A673 (cell line): ENCODE measurements around the gene MRPS10. TPM values are rescaled to one million over a fixed set of nuclear protein-coding genes. Genes with fewer than 3 reads are reported as not detected.
"Not testable (repeated sequence)": the region's sequence is repeated elsewhere in the genome, so short reads cannot be mapped to it uniquely, and the experiment has no call there.

Source experiments
- BruUV-seq: library from RNA; stranded (reverse); fragments of 400-500 nt; replicated peaks from 2 replicates; lab custom pipeline; 2021; lab: Mats Ljungman, UMichigan
- CTCF ChIA-PET: fragments of 300-600 bp; sonication (Branson Sonifier 250); formaldehyde crosslinking; loops from one replicate; lab custom pipeline; 2022; ENCODE audit warnings: antibody characterized with exemption; lab: Charles Lee
- POLR2A ChIA-PET: fragments of 300-600 bp; sonication (Branson Sonifier 250); formaldehyde crosslinking; loops from one replicate; lab custom pipeline; 2022; ENCODE audit warnings: antibody characterized with exemption; ENCODE audit not compliant: low non-redundant PET; lab: Charles Lee
- DNase-seq: peaks from one replicate; pipeline ENCODE4 v3.0.0-alpha.2; 2015; ENCODE audit warnings: low spot score
- H3K27ac ChIP-seq: fragments of 200-600 bp; sonication (generic); 2 replicates; pipeline ENCODE4 v1.5.1; 2016; ENCODE audit warnings: mixed run types, low read depth, mild to moderate bottlenecking, mixed read lengths, antibody characterized with exemption, low read length; ENCODE audit not compliant: poor library complexity, severe bottlenecking
- H3K27me3 ChIP-seq: fragments of 200-600 bp; sonication (generic); replicated peaks from 2 replicates; pipeline ENCODE4 v1.6.1; 2017; ENCODE audit warnings: mixed run types, low read depth, mild to moderate bottlenecking, mixed read lengths, antibody characterized with exemption, low read length; ENCODE audit not compliant: insufficient read depth, poor library complexity
- H3K36me3 ChIP-seq: fragments of 200-600 bp; sonication (generic); 2 replicates; pipeline ENCODE4 v1.6.1; 2016; ENCODE audit warnings: mixed run types, mild to moderate bottlenecking, mixed read lengths, antibody characterized with exemption, low read length; ENCODE audit not compliant: insufficient read depth, poor library complexity, severe bottlenecking
- H3K4me1 ChIP-seq: fragments of 200-600 bp; sonication (generic); 2 replicates; pipeline ENCODE4 v1.6.1; 2017; ENCODE audit warnings: mixed run types, mild to moderate bottlenecking, mixed read lengths, antibody characterized with exemption, low read length; ENCODE audit not compliant: insufficient read depth, poor library complexity, severe bottlenecking
- H3K4me3 ChIP-seq: fragments of 200-600 bp; sonication (generic); 2 replicates; pipeline ENCODE4 v1.5.1; 2016; ENCODE audit warnings: low read depth, mixed run types, mild to moderate bottlenecking, mixed read lengths, low read length; ENCODE audit not compliant: poor library complexity, severe bottlenecking
- H3K9me3 ChIP-seq: fragments of 200-600 bp; sonication (generic); 2 replicates; pipeline ENCODE4 v1.6.1; 2016; ENCODE audit warnings: mixed run types, low read depth, mild to moderate bottlenecking, mixed read lengths, antibody characterized with exemption, low read length; ENCODE audit not compliant: poor library complexity, severe bottlenecking
- EZH2 ChIP-seq: fragments of 200-600 bp; sonication (generic); IDR thresholded peaks from 2 replicates; pipeline ENCODE4 v1.6.1; 2017; ENCODE audit warnings: borderline replicate concordance, low read depth, mild to moderate bottlenecking, mixed read lengths, antibody characterized with exemption, low read length; ENCODE audit not compliant: poor library complexity, severe bottlenecking
- intact Hi-C: fragments of 100-400 bp; cut with micrococcal nuclease; formaldehyde crosslinking; loops from one replicate; pipeline ENCODE4 v1.10.0; 2022; ENCODE audit not compliant: unreplicated experiment
- total RNA-seq: library from RNA; stranded (reverse); gene quantifications from 2 replicates; pipeline ENCODE4 v1.2.3, GENCODE V29; 2021
- TF ChIP-seq, protein P1 (sequence below): fragments of 300-800, 200-600 bp; sonication (generic); conservative IDR thresholded peaks from 2 replicates; pipeline ENCODE4 v1.5.1; 2017; ENCODE audit warnings: low read depth, mild to moderate bottlenecking, antibody characterized with exemption, low read length, moderate library complexity, mixed read lengths

The MRPS10 gene
- total RNA-seq, 1 experiment from 2014 or later: 52.0 TPM

DNA sequence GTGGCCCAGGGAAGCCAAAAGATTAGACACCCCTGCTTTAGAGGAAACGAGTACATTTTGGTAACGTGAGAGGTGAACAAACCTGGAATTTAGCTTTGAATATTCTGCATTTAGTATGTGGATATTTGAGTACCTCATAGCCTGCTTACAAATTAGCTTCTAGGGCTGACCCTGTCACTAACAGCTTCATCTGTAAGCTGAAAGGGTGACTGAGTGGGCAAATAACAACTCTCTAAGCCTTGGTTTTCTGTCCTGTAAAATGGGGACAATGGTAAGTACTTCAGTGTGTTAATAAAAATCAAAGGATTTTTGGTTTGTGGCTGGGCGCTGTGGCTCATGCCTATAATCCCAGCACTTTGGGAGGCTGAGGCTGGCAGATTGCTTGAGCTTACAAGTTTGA, 14.5 kb downstream of the MRPS10 start:
- Histone ChIP-seq H3K9me3 (no peaks in the 10 kb centered on the region), H3K4me3 (no peak overlapping the region), H3K27ac (no peak overlapping the region), H3K36me3 (peaks cover 12% of the 10 kb centered on the region), H3K27me3 (no peaks in the 10 kb centered on the region), H3K4me1 (no peaks in the 10 kb centered on the region)
- ChIA-PET CTCF (interaction anchor here (1.4 kb wide), 1 partner anchor 12 kb away, joined by 3 read pairs; no protein-coding TSS in a partner anchor), POLR2A (no interaction called here)
- no TSS peak for BruUV-seq
- TF ChIP-seq EZH2: no peak
- TF ChIP-seq, protein P1, sequence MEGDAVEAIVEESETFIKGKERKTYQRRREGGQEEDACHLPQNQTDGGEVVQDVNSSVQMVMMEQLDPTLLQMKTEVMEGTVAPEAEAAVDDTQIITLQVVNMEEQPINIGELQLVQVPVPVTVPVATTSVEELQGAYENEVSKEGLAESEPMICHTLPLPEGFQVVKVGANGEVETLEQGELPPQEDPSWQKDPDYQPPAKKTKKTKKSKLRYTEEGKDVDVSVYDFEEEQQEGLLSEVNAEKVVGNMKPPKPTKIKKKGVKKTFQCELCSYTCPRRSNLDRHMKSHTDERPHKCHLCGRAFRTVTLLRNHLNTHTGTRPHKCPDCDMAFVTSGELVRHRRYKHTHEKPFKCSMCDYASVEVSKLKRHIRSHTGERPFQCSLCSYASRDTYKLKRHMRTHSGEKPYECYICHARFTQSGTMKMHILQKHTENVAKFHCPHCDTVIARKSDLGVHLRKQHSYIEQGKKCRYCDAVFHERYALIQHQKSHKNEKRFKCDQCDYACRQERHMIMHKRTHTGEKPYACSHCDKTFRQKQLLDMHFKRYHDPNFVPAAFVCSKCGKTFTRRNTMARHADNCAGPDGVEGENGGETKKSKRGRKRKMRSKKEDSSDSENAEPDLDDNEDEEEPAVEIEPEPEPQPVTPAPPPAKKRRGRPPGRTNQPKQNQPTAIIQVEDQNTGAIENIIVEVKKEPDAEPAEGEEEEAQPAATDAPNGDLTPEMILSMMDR: no peak
- intact Hi-C loops: no loop called here
- DNase-seq: no peak

DNA sequence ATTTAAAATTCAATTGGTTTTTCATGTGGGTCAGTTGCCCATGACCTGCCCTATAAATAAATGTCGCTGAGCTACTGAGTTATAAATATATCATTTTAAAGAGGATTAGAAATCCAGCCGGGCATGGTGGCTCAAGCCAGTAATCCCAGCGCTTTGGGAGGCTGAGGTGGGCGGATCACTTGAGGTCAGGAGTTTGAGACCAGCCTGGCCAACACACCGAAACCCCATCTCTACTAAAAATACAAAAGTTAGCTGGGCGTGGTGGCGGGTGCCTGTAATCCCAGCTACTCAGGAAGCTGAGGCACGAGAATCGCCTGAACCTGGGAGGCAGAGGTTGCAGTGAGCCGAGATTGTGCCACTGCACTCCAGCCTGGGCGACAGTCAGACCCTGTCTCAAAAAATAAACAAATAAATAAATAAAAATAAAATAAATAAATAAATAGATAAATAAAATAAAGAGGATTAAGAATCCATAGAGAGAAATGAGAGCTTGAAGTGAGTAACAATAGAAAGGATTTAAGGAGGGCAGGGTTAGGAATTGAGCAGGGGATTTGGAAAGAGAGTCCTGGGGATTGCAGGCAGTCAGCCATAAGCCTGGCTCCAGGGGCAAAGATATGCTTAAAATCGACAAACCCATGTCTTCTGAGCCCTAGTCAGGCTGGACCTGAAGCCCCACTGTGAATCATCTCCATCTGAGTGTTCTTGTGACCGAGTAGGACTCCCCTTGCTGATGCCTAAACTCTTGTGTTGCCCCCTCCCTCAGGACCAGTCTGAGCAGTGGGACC, 15.3 kb downstream of the MRPS10 start:
- intact Hi-C loops, H3K27ac ChIP-seq, DNase-seq, H3K4me1 ChIP-seq, BruUV-seq, H3K4me3 ChIP-seq, H3K27me3 ChIP-seq, H3K9me3 ChIP-seq, H3K36me3 ChIP-seq: not testable (repeated sequence)
- ChIA-PET POLR2A (interaction anchor here (0.6 kb wide), 1 partner anchor 38 kb away, joined by 4 read pairs; no protein-coding TSS in a partner anchor), CTCF (interaction anchor here (1.4 kb wide), 1 partner anchor 12 kb away, joined by 3 read pairs; no protein-coding TSS in a partner anchor)

DNA sequence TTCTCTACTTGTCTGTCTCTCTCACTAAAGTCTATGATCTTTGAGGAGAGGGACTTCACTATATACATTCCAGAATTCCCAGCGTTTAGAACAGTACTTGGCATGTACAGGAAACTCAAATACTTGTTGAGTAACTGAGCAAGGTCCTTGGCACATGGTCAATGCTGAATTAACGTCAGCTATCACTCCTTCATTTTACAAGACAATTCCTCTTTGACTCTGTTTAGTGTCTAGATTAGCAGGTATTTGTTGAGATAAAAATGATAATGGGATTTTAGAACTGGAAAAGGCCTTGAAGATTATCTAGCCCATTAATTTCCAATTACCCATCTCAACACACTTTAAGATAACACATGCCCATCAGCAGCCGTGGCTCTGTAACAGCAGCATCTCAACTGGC, 16.3 kb downstream of the MRPS10 start:
- TF ChIP-seq EZH2: no peak
- TF ChIP-seq, protein P1: no peak
- CTCF ChIA-PET: no interaction called here
- intact Hi-C loops: no loop called here
- H3K4me3 ChIP-seq: no peak overlapping the region
- no TSS peak for BruUV-seq
- H3K4me1 ChIP-seq: no peaks in the 10 kb centered on the region
- POLR2A ChIA-PET: no interaction called here
- no peaks in the 10 kb centered on the region for H3K9me3 ChIP-seq
- no peak overlapping the region for H3K27ac ChIP-seq
- peaks cover 1% of the 10 kb centered on the region for H3K36me3 ChIP-seq
- no peak for DNase-seq
- H3K27me3 ChIP-seq: no peaks in the 10 kb centered on the region

DNA sequence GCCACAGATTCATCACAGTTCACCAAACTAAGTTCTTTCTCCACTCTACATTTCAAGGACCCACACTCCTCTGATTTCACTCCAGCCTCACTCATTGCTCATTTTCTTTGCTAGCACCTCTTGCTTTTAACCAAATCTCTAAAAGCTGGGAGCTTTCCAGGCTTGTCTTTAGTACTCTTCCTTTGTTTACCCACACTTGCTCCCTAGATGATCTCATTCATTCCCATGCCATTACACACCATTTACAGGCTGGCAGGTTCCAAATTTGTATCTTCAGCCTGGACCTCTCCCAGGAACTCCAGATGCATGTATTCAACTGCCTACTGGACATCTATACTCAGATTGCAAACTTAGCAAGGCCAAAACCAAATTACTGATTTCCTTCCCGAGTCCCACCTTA, 17.6 kb downstream of the MRPS10 start:
- DNase-seq: no peak
- no peaks in the 10 kb centered on the region for H3K4me1 ChIP-seq
- H3K4me3 ChIP-seq: no peak overlapping the region
- TF ChIP-seq, protein P1: no peak
- no peak for TF ChIP-seq EZH2
- H3K9me3 ChIP-seq: no peaks in the 10 kb centered on the region
- no peaks in the 10 kb centered on the region for H3K36me3 ChIP-seq
- H3K27me3 ChIP-seq: no peaks in the 10 kb centered on the region
- no TSS peak for BruUV-seq
- H3K27ac ChIP-seq: no peak overlapping the region
- CTCF ChIA-PET: no interaction called here
- POLR2A ChIA-PET: no interaction called here
- intact Hi-C loops: no loop called here
